ENCODE measurements around the gene SHC2.
"Not testable (repeated sequence)": the region's sequence is repeated elsewhere in the genome, so short reads cannot be mapped to it uniquely, and the experiment has no call there.

The SHC2 gene

DNA sequence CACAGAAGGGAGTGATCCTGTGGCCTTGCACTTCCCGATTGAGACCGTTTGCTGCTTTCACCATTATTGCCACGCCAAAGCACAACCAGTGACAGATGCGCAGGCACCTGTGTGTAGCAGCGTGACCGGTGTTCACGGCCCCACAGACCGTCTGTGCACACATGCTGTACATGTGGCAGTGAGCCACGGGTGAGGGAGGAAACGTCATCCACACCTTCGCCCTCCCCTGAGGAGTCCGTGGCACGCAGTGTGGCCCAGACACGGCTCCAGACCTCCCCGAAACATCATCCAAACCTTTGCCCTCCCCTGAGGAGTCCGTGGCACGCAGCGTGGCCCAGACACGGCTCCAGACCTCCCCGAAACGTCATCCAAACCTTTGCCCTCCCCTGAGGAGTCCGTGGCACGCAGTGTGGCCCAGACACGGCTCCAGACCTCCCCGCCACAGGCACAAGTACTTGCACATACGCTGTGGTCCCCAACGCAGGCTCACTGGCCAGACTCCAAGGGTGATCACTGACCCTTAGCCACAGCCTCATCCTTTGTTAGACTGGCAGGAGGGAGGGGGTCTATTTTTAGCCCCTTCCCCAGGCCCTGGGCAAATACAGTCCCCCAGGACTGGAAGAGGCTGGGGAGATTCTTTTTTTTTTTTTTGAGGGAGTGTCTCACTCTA, 7.9 kb upstream of the SHC2 start:
- no peak for DNase-seq

DNA sequence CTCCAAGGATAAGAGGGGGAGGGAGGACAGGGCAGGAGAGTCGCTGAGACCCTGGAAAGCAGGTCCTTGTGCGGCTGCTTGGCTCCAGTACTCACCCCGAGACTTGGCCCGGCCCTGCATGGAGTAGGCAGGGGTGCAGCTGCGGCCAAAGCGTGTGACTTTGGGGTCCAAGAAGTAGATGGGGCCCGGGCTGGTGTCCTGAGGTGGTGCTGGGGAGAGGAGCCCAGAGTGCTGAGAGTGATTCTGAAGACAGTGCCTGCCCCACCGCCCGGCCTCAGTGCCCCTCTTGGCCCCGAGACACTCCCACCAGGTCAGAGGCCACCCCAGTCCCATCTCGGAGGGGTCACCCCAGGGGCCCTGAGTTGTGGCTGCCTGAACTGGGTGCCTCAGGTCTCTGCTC, 6.7 kb upstream of the SHC2 start:
- DNase-seq, result no peak

DNA sequence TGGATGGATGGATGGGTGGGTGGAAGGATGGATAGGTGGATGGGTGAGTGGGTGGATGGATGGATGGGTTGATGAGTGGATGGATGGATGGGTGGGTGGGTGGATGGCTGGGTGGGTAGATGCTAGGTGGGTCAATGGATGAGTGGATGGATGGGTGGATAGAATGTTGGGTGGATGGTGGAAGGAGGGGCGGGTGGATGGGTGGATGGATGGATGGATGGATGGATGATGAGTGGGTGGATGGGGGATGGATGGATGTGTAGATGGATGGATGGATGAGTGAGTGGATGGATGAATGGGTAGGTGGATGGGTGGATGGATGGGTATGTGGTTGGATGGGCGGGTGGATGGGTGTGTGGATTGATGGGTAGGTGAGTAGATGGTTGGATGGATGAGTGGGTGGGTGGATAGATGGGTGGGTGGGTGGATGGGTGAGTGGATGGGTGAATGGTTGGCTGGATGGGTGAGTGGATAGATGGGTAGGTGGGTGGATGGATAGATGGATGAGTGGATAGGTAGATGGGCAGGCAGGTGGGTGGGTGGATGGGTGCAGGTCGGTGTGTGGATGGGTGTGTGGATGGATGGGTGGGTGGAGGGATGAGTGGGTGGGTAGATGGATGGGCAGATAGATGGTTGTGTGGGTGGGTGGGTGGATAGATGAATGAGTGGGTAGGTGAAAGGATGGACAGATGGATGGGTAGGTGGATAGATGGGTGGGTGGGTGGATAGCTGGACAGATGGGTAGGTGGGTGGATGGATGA, 4.4 kb upstream of the SHC2 start:
- DNase-seq, result no peak

DNA sequence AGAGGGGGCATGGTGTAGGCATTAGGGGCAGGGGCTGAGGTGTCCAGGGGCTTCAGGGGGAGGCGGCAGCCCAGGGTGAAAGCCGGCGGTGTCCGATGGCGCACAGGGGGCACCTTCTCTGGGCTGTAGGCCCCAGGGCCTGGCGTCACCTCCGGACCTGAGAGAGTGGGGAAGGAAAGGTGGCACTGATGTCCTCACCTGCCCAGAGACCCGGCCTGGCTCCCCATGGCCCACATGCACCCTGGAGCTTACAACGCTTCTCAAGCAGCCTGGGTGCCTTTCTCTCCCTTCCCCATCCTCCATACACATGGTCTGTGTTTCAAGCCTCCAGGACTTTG, 3.3 kb upstream of the SHC2 start:
- no peak for DNase-seq

DNA sequence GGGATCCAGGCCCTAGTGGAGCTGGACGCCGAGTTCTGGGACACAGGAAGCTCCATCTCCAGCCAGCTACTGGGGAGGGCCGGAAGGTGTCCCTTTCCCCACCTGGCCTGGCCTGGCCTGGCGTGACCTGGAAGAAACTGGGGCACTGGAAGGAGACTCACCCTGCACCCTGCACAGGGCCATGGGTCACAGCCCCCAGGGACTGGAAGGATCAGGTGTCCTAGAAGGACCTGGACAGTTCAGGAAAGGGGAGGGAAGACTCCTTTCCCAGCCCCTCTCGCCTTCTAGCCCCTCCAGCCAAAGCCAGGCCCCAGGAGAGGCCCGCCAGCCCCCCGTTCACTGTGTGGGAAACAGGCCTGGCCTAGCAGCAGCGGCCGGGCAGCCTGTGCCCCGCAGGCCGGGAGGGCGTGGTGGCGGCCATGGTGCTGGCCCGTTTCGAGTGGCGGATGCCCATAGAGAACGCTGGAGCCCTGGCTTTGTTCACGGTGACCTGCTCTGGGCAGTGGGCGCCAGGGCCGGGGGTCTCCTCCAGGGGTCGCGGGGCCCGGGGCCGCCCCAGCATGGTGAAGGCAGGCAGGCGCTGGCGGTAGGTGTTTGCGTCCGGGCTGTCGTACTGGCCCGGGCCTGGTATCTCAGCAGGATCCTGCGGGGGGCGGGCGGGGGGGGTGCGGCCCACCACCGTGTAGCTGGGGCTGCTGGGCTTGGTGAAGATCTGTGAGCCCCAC, 2.8 kb upstream of the SHC2 start:
- no peak for DNase-seq

DNA sequence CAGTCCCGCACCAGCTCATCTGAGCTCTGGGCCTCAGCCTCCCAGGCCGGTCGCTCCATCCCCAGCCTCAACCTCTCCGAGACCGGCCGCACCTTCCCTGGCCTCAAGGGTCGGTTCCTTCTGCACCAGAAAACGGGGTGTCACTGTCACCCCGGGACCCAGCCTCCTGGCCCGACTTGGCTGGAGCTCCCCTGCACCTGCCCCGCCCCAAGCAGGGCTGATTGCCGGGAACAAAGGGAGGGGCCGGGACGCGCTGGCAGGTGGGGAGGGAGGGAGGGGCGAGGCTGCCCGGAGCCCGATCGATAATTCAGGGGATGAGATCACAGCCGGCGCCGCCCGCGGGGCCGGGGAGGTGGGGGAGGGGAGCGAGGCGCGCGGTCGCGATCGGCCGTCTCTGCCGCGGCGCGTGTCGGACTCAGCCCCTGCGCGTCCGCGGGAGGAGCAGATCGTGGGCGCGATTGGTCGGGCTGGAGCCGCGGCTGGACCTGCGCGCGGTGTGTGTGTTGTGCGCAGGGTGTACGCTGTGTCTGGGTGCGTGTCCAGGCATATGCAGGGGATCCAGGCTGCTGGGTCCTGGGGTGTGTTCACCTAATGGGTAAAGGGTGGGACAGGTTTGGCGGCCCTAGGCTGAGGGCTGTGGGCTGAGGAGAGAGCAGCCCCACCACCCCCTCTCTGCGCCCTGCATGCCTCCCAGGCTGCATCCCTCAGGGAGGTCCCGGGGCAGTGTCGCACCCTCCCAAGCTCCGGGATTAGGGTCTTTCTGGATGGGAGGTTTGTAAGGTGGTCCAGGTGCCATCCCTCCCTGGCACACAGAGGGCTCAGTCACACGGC, 1.1 kb upstream of the SHC2 start:
- DNase-seq, result peak; percentile 8 to 9

DNA sequence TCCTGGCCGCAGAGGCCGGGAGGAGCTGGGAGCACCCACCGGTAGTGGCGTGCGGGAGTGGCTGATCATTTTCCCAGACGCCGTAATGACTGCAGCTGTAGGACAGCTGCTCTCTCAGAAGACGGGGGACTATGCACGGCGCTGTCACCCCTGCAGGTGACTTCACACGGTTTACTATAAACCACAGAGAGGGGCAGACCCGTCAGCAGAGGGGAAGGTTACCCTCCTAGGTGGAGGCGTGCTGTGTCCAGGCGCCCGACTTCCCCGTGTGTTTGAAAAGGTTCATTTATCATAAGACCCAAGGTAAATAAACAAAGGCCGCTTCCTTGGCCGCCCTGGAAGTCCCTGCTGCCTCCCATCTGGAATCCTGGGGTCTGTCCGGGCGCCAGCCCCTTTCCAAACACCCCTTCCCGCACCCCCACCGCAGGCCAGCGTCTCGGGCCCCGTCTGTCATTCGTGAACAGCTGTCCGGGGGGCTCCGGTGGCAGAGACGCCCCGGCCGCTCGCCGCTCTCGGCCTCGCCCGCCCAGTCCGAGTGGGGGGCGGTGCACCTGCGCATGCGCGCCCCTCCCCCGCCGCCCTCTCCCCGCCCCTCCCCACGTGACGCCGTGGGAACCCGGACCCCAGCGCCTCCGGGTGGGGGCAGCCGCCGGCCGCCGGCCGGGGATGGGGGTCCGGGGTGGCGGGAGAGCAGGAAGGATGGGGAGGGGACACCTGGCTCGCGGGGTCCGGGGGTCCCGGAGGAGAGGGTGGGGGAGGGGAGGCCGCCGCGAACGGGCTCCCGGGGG, 915 bp downstream of the SHC2 start:
- peak; percentile 13 to 18 for DNase-seq

DNA sequence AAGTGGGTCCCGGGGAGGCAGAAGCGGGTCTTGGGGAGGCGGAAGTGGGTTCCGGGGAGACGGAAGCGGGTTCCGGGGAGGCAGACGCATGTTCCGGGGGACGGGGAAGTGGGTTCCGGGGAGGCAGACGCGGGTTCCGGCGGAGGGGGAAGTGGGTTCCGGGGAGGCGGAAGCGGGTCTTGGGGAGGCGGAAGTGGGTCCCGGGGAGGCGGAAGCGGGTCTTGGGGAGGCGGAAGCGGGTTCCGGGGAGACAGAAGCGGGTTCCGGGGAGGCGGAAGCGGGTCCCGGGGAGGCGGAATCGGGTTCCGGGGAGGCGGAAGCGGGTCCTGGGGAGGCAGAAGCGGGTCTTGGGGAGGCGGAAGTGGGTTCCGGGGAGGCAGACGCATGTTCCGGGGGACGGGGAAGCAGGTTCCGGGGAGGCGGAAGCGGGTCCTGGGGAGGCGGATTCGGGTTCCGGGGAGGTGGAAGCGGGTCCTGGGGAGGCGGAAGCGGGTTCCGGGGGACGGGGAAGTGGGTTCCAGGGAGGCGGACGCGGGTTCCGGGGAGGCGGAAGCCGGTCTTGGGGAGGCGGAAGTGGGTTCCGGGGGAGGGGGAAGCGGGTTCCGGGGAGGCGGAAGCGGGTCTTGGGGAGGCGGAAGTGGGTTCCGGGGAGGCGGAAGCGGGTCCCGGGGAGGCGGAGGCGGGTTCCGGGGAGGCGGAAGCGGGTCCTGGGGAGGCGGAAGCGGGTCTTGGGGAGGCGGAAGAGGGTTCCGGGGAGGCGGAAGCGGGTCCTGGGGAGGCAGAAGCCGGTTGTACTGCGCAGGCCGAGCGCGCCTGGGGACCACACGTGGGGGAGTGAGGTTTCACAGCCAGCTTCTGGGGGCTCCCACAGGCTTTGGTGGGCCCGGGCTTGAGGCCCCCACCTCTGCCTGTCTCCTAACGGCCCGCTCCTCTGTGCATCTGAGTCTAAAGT, 2.5 kb downstream of the SHC2 start:
- DNase-seq, result no peak

DNA sequence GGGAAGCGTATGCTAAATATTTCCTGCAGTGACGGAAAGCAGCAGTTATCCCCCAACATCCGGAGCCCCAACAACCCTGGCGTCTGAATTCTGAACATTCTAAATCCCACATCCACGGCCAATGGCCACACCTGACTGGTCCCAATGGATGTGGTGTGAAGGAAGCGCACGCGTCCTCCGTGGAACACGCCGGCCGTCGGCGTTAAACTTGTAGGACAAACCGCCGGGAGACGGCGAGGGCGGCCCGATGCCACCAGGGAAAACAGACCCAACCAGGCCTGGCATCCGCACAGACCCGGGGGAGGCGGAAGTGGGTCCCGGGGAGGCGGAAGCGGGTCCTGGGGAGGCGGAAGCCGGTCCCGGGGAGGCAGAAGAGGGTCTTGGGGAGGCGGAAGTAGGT, 3.2 kb downstream of the SHC2 start:
- no peak for DNase-seq

DNA sequence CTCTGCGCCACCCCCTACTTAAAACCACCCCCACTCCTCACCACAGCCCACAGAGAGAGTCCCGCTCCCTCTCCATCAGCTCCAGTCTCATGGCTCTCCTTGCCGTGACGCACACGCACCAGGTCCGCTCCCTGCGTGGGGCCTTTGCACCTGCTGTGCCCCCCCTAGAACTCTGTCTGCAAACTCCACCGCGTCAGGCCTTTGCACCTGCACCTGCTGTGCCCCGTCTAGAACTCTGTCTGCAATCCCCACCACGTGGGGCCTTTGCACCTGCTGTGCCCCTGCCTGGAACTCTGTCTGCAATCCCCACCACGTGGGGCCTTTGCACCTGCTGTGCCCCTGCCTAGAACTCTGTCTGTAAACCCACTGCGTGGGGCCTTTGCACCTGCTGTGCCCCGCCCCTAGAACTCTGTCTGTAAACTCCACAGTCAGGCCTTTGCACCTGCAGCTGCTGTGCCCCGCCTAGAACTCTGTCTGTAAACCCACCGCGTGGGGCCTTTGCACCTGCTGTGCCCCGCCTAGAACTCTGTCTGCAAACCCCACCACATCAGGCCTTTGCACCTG, 4.2 kb downstream of the SHC2 start:
- no peak for DNase-seq

DNA sequence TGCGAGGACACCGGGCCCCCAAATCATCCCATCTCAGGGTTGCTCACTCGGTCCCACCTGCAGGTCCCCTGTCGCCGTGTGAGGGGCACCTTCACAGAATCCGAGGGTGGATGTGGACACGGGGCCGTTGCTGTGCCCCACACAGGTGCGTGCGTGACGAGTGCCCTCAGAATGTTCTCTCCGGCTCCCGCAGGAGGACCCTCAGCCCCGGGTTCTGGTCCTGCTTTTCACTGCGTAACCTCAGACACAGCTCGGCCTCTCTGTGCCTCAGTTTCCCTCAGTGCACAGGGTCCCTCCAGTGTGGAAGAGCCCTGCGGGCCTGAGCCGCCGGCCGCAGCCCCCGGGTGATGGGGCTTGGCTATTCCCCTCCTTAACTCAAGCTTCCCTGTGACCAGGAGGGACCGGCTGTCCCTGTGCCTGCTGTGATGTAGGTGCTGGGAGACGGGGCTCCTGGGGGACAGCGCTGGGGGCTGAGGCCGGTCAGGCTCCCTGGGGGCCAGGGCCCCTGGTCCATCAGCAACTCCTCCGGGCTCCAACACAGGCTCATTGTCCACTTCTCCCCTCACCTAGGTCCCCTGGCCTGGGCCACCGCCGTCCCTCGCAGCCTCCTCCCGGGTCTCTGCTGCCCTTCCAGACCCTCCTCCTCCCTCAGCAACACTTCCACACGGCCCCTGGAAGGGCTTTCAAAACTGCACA, 4.8 kb downstream of the SHC2 start:
- DNase-seq, result no peak

DNA sequence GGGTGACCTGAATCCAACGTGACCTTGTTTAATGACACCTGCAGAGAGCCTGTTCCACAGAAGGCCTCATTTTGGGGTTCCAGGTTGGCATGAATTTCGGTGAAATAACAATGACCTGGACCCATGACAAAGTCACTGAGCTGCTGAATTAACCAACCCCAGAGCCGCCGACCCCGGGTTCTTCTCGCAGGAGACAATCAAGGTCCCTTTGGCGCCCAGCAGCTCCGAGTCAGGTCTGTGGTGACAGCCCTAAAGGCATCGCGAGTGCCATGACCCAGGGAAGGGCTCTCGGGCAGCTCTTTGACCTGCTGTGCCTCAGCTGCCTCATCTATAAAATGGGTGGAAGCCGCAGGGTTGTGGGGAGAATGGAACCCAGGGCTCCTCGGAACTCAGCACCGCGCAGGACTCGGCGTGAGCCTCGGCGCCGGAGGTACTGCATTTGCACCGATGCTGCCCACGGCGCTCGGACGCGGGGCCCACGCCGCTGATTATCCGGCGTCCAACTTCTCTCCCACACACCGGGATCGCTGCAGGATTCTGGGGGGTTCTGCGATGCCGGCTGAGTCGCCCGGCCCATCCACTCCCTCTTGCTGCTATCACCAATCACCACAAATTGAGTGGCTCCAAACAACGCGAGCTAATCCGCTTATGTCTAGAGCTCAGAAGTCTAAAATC, 5.7 kb downstream of the SHC2 start:
- no peak for DNase-seq

DNA sequence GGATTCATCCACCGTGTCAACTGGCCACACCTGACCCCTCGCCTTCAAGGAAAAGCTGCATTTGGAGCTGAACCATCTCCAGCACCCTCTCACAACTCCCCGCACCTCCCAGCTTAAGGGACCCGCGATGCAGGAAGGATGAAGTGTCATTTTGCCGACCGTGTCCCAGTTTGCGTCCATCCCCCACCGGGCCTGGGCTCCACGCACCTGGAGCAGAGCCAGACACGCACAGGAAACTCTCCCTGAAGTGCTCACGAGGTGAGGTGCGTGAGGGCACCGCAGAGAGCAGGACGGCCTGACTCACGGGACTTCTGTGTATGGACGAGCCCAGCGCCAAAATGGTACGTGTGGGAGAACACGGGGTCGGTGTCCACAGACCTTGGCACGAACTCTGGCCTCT, 7.2 kb downstream of the SHC2 start:
- no peak for DNase-seq

DNA sequence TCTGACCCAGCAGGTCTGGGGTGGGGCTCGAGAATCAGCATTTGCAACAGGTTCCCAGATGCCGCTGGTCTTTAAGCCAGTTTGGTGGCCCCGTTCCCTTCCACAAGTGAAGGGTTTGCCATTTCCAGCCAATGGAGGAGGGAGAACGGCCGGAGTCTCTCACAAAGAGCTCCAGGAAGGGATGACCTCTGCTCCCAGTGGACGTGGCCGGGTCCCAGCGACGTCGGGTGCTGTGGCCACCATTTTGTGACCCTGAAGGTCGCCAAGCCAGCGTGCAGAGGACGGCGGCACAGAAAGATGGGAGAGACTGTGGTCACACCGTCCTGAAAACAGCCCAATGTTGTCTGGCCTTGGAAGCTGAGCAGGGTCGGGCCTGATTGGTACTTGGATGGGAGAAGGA, 8.0 kb downstream of the SHC2 start:
- no peak for DNase-seq

DNA sequence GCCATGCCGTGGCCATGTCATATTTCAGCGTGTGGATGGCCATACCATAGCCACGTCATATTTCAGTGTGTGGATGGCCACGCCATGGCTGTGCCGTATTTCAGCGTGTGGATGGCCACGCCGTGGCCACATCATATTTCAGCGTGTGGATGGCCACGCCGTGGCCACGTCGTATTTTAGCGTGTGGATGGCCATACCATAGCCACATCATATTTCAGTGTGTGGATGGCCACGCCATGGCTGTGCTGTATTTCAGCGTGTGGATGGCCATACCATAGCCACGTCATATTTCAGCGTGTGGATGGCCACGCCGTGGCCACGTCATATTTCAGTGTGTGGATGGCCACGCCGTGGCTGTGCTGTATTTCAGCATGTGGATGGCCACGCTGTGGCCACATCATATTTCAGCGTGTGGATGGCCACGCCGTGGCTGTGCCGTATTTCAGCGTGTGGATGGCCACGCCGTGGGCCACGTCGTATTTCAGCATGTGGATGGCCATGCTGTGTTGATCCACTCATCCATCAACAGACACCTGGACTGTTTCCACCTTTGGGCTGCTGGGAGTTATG, 9.8 kb downstream of the SHC2 start:
- DNase-seq, result not testable (repeated sequence)

DNA sequence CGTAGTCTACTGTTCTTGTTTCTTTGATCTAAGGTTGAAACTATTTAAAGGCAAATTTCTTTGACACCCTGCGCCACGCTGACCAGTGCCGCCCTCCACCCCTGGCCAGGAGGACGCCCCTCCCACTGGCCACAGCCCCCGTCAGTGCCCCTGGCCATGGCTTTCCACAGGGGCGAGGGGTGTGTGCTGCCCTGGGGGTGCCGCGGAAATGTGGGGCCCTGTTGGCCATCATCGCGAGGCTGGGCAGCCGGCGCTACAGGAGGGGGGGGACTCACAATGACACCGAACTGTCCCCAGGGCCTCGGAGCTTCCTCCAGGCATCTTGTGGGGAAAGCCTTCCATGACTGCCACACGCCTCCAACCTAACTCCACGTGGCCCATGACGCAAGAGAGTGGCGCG, 10.9 kb downstream of the SHC2 start:
- DNase-seq, result no peak

DNA sequence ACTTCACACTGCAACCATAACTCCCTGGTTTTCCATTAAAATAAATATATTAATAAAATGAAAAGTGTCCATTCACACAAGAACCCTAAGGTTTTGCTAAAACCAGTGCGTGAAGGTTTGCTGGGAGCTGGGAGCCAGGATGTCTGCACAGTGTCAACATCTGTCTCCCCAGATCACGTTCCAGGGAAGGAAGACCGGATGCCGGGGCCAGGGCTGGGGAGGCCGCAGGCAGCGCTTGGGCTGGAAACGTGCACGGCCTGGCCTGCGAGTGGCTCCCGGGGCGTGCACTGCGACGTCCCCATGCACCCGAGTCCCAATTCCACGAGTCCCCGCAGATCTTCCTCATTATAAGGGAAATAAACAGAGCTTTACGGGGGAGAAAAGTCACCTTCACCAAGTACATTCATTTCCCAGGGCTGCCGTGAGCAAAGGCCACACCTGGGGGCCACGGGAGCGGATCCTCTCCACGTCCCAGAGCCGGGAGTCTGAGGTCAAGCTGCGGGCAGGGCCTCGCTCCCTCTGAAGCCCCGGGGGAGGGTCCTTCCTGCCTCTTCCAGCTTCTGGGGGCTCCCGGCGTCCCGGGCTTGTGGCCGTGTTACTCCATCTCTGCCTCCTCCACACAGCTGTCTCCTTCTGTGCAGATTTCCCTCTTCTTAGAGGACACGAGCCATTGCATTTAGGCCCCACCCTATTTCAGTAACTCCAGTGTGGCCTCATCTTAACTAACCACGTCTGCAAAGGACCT, 12.8 kb downstream of the SHC2 start:
- no peak for DNase-seq

DNA sequence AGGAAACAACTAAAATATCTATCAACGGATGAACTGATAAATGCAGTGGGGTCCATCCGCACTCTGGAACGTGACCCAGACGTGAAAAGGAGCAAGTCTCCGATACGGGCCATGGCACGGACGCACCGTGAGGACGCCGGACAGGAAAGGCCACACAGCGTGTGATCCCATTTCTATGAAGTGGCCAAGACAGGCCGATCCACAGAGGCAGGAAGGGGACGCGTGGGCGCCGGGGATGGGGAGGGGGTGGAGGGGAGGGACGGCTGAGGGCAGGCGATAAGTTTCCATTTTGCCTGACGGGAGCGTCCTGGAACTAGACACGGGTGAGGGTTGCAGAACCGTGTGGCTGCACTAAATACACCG, 13.8 kb downstream of the SHC2 start:
- DNase-seq, result no peak
